Measurements from ENCODE around the gene MYCL.

MYCL gene

DNA sequence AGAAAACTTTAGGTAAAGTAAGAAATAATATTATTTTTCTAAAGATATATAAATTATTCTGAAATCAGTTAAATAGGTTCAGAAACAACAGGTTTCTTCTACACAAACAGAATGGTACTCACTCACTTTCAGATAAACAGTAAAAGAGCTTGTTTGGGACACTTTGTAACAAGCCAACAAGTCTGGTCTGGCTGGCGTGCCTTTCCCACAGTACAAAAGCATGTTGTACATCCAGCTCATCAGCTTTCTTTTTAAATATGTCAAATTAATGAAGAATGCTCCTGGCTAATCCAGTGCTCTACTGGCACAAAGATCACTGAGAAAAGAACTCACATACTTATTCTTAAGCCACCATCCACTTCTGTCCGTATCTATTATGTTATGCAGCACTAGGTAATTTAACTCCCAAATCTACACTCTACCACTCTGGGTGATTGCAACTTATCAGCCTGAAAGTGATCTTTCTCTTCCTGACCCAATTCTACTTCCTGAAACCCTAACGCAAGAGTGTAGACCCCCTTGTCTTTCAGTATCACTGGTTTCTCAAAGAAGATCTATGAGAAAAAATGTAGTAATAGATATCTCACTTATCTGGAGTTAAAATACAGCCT is 51.0 kb downstream of the MYCL start:
- no peak for DNase-seq

DNA sequence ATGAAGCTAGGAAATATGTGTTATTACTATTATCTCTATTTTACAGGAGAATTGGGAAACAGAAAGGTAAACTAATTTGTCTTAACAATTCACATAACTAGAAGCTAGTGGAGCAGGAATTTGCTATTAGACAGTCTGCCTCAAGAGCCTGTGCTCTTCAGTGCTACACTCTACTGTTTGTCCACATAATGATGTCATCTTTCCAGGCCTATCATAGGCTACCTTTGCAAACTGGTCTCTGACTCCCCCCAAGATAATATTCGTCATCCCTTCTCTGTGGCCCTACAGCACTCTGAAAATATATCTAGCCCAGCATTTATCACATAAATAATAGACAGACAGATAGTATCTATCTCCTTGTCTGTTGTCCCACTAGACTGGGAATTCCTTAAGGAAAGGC is 52.5 kb downstream of the MYCL start:
- no peak for DNase-seq

DNA sequence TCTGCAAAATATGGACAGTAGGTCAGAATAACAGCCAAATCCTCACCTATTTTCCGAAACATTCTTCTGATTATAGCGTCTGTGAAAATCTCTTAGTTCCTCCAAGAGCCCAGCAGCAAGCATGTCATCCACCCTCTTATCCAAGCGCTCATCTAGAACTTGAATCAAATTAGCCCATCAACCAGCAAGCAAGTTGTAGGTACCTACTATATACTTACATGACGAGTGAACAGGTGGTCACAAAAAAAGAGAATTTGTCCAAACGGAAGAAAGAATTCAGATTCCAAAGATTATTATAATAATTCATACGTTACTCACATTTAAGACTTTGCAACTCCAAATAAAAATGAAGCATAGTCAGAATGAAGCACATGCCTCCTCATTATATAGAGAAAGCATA is 53.8 kb downstream of the MYCL start:
- no peak for DNase-seq

DNA sequence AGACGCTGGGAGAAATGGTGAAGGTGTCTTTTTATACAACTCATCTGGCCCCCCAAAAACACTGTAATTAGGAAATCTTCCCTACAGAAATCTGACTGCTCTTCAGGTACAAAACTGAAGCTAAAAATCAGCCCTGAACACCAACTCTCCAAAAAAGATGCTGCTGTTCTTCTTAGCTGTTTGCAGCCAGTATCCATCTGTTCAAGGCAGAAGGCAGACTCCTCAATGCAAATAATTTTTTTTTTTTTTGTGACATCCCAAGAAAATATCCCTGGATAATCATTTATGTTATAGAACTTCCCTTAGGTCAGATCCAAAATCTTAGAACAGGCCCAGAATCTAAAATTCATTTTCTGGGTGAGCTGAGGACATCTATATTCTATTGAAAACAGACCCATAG is 54.9 kb downstream of the MYCL start:
- DNase-seq = no peak

DNA sequence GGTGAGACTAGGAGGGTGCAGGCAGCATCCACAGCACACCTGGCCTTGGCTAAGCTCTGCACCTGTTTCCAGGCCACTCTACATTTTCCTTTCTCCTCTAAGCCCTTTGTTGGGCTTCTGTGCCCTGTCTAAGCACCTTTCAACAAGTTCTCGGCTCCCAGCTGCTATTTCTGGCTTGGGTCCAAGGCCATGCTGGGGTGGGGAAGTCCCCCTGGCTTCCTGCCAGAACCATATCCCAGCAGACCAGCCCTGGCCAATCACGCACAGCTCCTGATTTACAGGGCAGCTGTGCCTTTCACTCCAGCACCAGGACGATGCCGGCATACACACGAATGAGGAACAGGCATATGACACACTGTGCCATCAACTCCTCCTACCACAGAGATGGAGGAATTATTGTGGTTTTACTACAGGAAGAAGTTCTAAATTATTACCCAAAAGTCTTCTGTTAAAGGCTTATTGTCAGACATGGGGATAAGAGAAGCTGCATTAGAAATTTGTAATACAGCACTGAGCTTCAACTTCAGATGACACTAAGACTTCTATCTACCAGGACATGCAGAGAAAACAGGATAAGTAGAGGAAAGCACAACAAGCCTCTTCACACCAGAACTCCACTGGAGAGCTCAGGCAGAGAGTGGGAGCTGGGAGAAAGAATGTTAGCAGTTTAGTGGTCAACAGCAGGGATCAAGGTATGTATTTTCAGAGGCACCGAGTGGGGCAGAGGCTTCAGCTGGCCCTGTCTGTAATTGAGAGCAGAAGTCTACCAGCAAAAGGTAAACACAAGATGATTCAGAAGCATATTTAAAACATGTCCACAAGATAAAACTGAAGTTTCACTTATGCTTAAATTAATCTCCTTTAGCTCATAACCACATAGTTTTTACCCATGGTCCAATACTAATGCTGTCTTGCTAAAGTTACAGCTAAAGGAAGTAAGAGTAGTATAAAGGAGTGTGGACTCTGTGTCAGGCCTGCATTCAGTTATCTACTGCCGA is 55.8 kb downstream of the MYCL start:
- DNase-seq = peak; percentile 82

All from activated CD4-positive, alpha-beta T cell treated with anti-CD3 and anti-CD28 coated beads for 48 hours (primary cell).